Endothelial cell of umbilical vein (primary cell): Measurements from ENCODE around the gene VAV2. TPM values are rescaled to one million over a fixed set of nuclear protein-coding genes. Genes with fewer than 3 reads are reported as not detected.

Experiments
- BruUV-seq: library from RNA; stranded (reverse); fragments of 400-500 nt; replicated peaks from 2 replicates; lab custom pipeline; 2021; lab: Mats Ljungman, UMichigan
- CTCF ChIA-PET: fragments of 300-600, 350-600 bp; sonication (Branson Sonifier 250); formaldehyde crosslinking; loops from one replicate; lab custom pipeline; 2021; ENCODE audit warnings: antibody characterized with exemption, inconsistent platforms; lab: Charles Lee
- POLR2A ChIA-PET: fragments of 300-600, 350-600 bp; sonication (Branson Sonifier 250); formaldehyde crosslinking; loops from one replicate; lab custom pipeline; 2021; ENCODE audit warnings: antibody characterized with exemption, inconsistent platforms; lab: Charles Lee
- DNase-seq: peaks from one replicate; pipeline ENCODE4 v3.0.0-alpha.2; 2011; ENCODE audit warnings: low read depth, low spot score
- FAIRE-seq: peaks from 2 replicates; lab custom pipeline; 2011; peaks lifted over from hg19 to GRCh38; lab: Jason Lieb, UNC
- H2AFZ ChIP-seq: 2 replicates; pipeline ENCODE4 v1.6.0; 2012; ENCODE audit warnings: low read depth, low read length, control low read depth, inconsistent platforms
- H3K27ac ChIP-seq: 2 replicates; pipeline ENCODE4 v1.5.1; 2011; ENCODE audit warnings: low read depth, mild to moderate bottlenecking, control low read depth, low read length, moderate library complexity; ENCODE audit not compliant: insufficient read depth
- H3K27me3 ChIP-seq, 2 experiments: 2 replicates each; pipeline versions ENCODE4 v1.6.0 to v1.6.1; 2011; ENCODE audit warnings: low read length in 2 of 2, mixed read lengths in 1 of 2; ENCODE audit not compliant: control insufficient read depth in 2 of 2, insufficient read depth in 2 of 2
- H3K36me3 ChIP-seq, 2 experiments: 2 replicates in 1 of 2; 3 replicates in 1 of 2; pipeline ENCODE4 v1.5.1; 2011; ENCODE audit warnings: low read length in 2 of 2, mild to moderate bottlenecking in 1 of 2, moderate library complexity in 1 of 2; ENCODE audit not compliant: control insufficient read depth in 2 of 2, insufficient read depth in 2 of 2; ENCODE audit errors: extremely low read depth in 1 of 2
- H3K4me1 ChIP-seq: 3 replicates; pipeline ENCODE4 v1.5.1; 2011; ENCODE audit warnings: mild to moderate bottlenecking, low read length; ENCODE audit not compliant: control insufficient read depth, insufficient read depth; ENCODE audit errors: extremely low read depth
- H3K4me2 ChIP-seq: 2 replicates; pipeline ENCODE4 v1.6.1; 2011; ENCODE audit warnings: low read length, control low read depth, mixed read lengths; ENCODE audit not compliant: insufficient read depth
- H3K4me3 ChIP-seq, 3 experiments: fragments of 200-600 bp in 1 of 3; sonication (generic), shearing (Covaris generic) in 1 of 3; replicated peaks in 1 of 3; 2 replicates each; pipeline ENCODE4 v1.5.1; 2011 to 2016; ENCODE audit warnings: control low read depth in 3 of 3, low read length in 3 of 3, mild to moderate bottlenecking in 2 of 3, inconsistent platforms in 1 of 3, low read depth in 1 of 3, moderate library complexity in 1 of 3; ENCODE audit not compliant: insufficient read depth in 1 of 3
- H3K79me2 ChIP-seq: 2 replicates; pipeline ENCODE4 v1.6.0; 2012; ENCODE audit warnings: low read length, inconsistent platforms; ENCODE audit not compliant: control insufficient read depth, insufficient read depth
- H3K9ac ChIP-seq: replicated peaks from 2 replicates; pipeline ENCODE3; 2011; ENCODE audit warnings: low read length, control low read depth; ENCODE audit not compliant: insufficient read depth; ENCODE audit errors: extremely low read depth
- H3K9me1 ChIP-seq: replicated peaks from 3 replicates; pipeline ENCODE4 v1.6.0; 2011; ENCODE audit warnings: mild to moderate bottlenecking, low read length; ENCODE audit not compliant: control insufficient read depth, insufficient read depth; ENCODE audit errors: extremely low read depth
- H3K9me3 ChIP-seq: replicated peaks from 2 replicates; pipeline ENCODE4 v1.5.1; 2012; ENCODE audit warnings: low read length, inconsistent platforms; ENCODE audit not compliant: control insufficient read depth, insufficient read depth
- H4K20me1 ChIP-seq: replicated peaks from 2 replicates; pipeline ENCODE3; 2011; ENCODE audit warnings: mild to moderate bottlenecking, low read length; ENCODE audit not compliant: control insufficient read depth, insufficient read depth; ENCODE audit errors: extremely low read depth
- CTCF ChIP-seq, 2 donors: IDR thresholded peaks; 1 replicate in 1 of 2; 2 replicates in 1 of 2; pipeline ENCODE4 v1.5.1; 2011; ENCODE audit warnings: low read length in 2 of 2, mild to moderate bottlenecking in 2 of 2, moderate library complexity in 2 of 2, control low read depth in 1 of 2, inconsistent platforms in 1 of 2, low read depth in 1 of 2; ENCODE audit not compliant: insufficient read depth in 1 of 2; ENCODE audit errors: extremely low read depth in 1 of 2
- MAX ChIP-seq: IDR thresholded peaks from 2 replicates; pipeline ENCODE4 v1.6.1; 2011; ENCODE audit not compliant: insufficient read depth, insufficient read length
- dilution Hi-C: fragments of 300-500 bp; cut with MboI; formaldehyde crosslinking; loops from one replicate; pipeline ENCODE4 v1.15.0; 2019; ENCODE audit warnings: low sequenced_read_pairs; ENCODE audit not compliant: extremely low pct_ligation_motif_present
- intact Hi-C: fragments of 100-400 bp; cut with micrococcal nuclease; formaldehyde crosslinking; loops from one replicate; pipeline ENCODE4 v1.10.0; 2022
- polyA plus RNA-seq, 4 experiments: library from polyadenylated mRNA; depleted of rRNA in 3 of 4; stranded (reverse) in 3 of 4; unstranded in 1 of 4; fragments of >200 nt; gene quantifications; 2 replicates each; pipeline versions ENCODE4 v1.2.1 to v1.2.3, GENCODE V29; 2011 to 2012; ENCODE audit warnings: missing spikeins in 1 of 4
- total RNA-seq: library from RNA; stranded (reverse); gene quantifications from 2 replicates; pipeline ENCODE4 v1.2.3, GENCODE V29; 2021

VAV2 gene
- total and polyA plus RNA-seq, 2 donors (not counting 3 experiments of a cell fraction or from before 2014, with no cell fraction given) = 10.6 to 30.6 TPM

- no TSS peak for BruUV-seq
- dilution Hi-C loops (no loop called here), intact Hi-C loops (loop anchor here (1.0 to 2.0 kb wide), 4 partner anchors 33 to 905 kb away; partner anchors contain the start of genes BRD3, RALGDS and VAV2)
- CTCF ChIA-PET = interaction anchor here (0.9 to 4.0 kb wide), 6 partner anchors 26 to 424 kb away, joined by 3 to 24 read pairs (median 5); no protein-coding TSS in a partner anchor
- TF ChIP-seq CTCF (IDR thresholded peaks at IDR 0.05; ENCODE audit: extremely low read depth in 1 of 2, insufficient read depth in 1 of 2, low read depth in 1 of 2, low read length in 2 of 2) = peak in 1 of 2 donors; percentile 33
- TF ChIP-seq MAX = no peak
- Histone ChIP-seq H3K4me3 (peak overlapping the region; percentile 62 to 84 (median 76)), H3K9me3 (no peaks in the 10 kb centered on the region), H3K27me3 (no peaks in the 10 kb centered on the region), H3K36me3 (peaks cover 0 to 2% of the 10 kb centered on the region in 2 experiments), H3K27ac (no peak overlapping the region), H3K9ac (peak overlapping the region; percentile 41), H3K79me2 (no peaks in the 10 kb centered on the region), H3K9me1 (no peaks in the 10 kb centered on the region), H3K4me2 (peak overlapping the region; percentile 80), H2AFZ (peak overlapping the region; percentile 95), H3K4me1 (peaks cover 5% of the 10 kb centered on the region), H4K20me1 (no peaks in the 10 kb centered on the region)
- FAIRE-seq = peak; percentile 31
- peak; percentile 34 for DNase-seq
- POLR2A ChIA-PET = no interaction called here
Measured at GRCh38 chr9:134025606-134026541, 33.8 kb upstream of the VAV2 start.
